Activated T-helper 9 cell treated with anti-CD3 and anti-CD28 coated beads, Interleukin-2, amount 50 U/mL, for 16 hours (primary cell): ENCODE results near the gene TMEFF2.

Source experiments
- DNase-seq: peaks from one replicate; pipeline ENCODE4 v3.0.0-alpha.2; 2020; ENCODE audit warnings: low read depth

Gene TMEFF2

GRCh38 chr2:192194866-192195547, at the start of gene TMEFF2:
TSS of gene TMEFF2 (minus strand) at chr2:192194933. CDS start at chr2:192194524, 409 bp downstream.
- DNase-seq, result peak; percentile 5

GRCh38 chr2:192243488-192243887, 48.8 kb upstream of the TMEFF2 start:
- no peak for DNase-seq

GRCh38 chr2:192236136-192236535, 41.4 kb upstream of the TMEFF2 start:
- DNase-seq, result no peak

- DNase-seq, result no peak
These were observed 36.2 kb upstream of the TMEFF2 start for GRCh38 chr2:192230889-192231453.

GRCh38 chr2:192228685-192229084, 34.0 kb upstream of the TMEFF2 start:
- no peak for DNase-seq

GRCh38 chr2:192218970-192219369, 24.2 kb upstream of the TMEFF2 start:
- no peak for DNase-seq

- no peak for DNase-seq
These were observed 23.6 kb upstream of the TMEFF2 start for GRCh38 chr2:192218377-192218776.

GRCh38 chr2:192216336-192216735, 21.6 kb upstream of the TMEFF2 start:
- DNase-seq, result no peak

- no peak for DNase-seq
These were observed 20.6 kb upstream of the TMEFF2 start for GRCh38 chr2:192215096-192215877.

GRCh38 chr2:192208848-192209247, 14.1 kb upstream of the TMEFF2 start:
- DNase-seq, result no peak

- DNase-seq, result no peak
These were observed 11.7 kb upstream of the TMEFF2 start for GRCh38 chr2:192206399-192206798.

- no peak for DNase-seq
These were observed 9.1 kb upstream of the TMEFF2 start for GRCh38 chr2:192203876-192204275.

- no peak for DNase-seq
These were observed 7.6 kb upstream of the TMEFF2 start for GRCh38 chr2:192202373-192202772.

- no peak for DNase-seq
These were observed 6.4 kb upstream of the TMEFF2 start for GRCh38 chr2:192201116-192201515.

- DNase-seq, result no peak
These were observed 2.6 kb upstream of the TMEFF2 start for GRCh38 chr2:192197357-192197756.

- no peak for DNase-seq
These were observed 1.9 kb upstream of the TMEFF2 start for GRCh38 chr2:192196421-192197194.

GRCh38 chr2:192195548-192196418, 1.1 kb upstream of the TMEFF2 start:
- DNase-seq, result no peak

- peak; percentile 3 for DNase-seq
These were observed 368 bp downstream of the TMEFF2 start for GRCh38 chr2:192194265-192194865.

GRCh38 chr2:192190474-192190873, 4.3 kb downstream of the TMEFF2 start:
- DNase-seq, result no peak

- DNase-seq, result no peak
These were observed 7.9 kb downstream of the TMEFF2 start for GRCh38 chr2:192186806-192187205.

GRCh38 chr2:192184349-192184748, 10.4 kb downstream of the TMEFF2 start:
- no peak for DNase-seq
